Memory B cell (primary cell): ENCODE data around the gene CHCHD3.
A peak's percentile ranks its signal among the peaks of the same experiment; 100 is the strongest.
"Not testable (repeated sequence)": the region's sequence is repeated elsewhere in the genome, so short reads cannot be mapped to it uniquely, and the experiment has no call there.

Source experiments
- ATAC-seq: fragments of 150-1000 bp; cut with Tn5 transposase; 2 replicates; pipeline ENCODE4 v1.10.0; 2021; ENCODE audit warnings: low read depth, mild to moderate bottlenecking, moderate library complexity
- DNase-seq, 2 donors: peaks; one replicate each; pipeline ENCODE4 v3.0.0; 2022; ENCODE audit warnings: low spot score in 2 of 2
- H3K27ac Mint-ChIP-seq: one replicate; pipeline ENCODE4 v1.8.0; 2022; ENCODE audit warnings: mild to moderate bottlenecking, moderate library complexity, mixed read lengths
- H3K27me3 Mint-ChIP-seq: one replicate; pipeline ENCODE4 v1.8.0; 2022; ENCODE audit warnings: mixed read lengths
- H3K36me3 Mint-ChIP-seq: one replicate; pipeline ENCODE4 v1.8.0; 2022; ENCODE audit warnings: mild to moderate bottlenecking, mixed read lengths
- H3K4me1 Mint-ChIP-seq: one replicate; pipeline ENCODE4 v1.8.0; 2022; ENCODE audit warnings: mixed read lengths
- H3K4me3 Mint-ChIP-seq: one replicate; pipeline ENCODE4 v1.8.0; 2022; ENCODE audit warnings: mild to moderate bottlenecking, moderate library complexity, mixed read lengths
- H3K9me3 Mint-ChIP-seq: one replicate; pipeline ENCODE4 v1.8.0; 2022; ENCODE audit warnings: mixed read lengths

Gene CHCHD3

GRCh38 chr7:132932296-132933071 lies 149.4 kb downstream of the CHCHD3 start:
- H3K4me1 Mint-ChIP-seq = peaks cover 9% of the 10 kb centered on the region
- H3K36me3 Mint-ChIP-seq = peaks cover 19% of the 10 kb centered on the region
- H3K4me3 Mint-ChIP-seq = no peak overlapping the region
- peaks cover 2% of the 10 kb centered on the region for H3K9me3 Mint-ChIP-seq
- ATAC-seq = no peak
- H3K27me3 Mint-ChIP-seq = no peaks in the 10 kb centered on the region
- DNase-seq = no peak
- peak overlapping the region; percentile 3 for H3K27ac Mint-ChIP-seq

- no peak for ATAC-seq
- Mint-ChIP-seq H3K36me3 (peaks cover 17% of the 10 kb centered on the region), H3K4me1 (peaks cover 9% of the 10 kb centered on the region), H3K27me3 (no peaks in the 10 kb centered on the region), H3K4me3 (no peak overlapping the region), H3K27ac (no peak overlapping the region), H3K9me3 (no peaks in the 10 kb centered on the region)
- DNase-seq = no peak
These were observed 151.0 kb downstream of the CHCHD3 start for GRCh38 chr7:132930881-132931280.

GRCh38 chr7:132929944-132930343 lies 151.9 kb downstream of the CHCHD3 start:
- not testable (repeated sequence) for H3K4me1 Mint-ChIP-seq, H3K27me3 Mint-ChIP-seq, H3K27ac Mint-ChIP-seq, H3K4me3 Mint-ChIP-seq, ATAC-seq, H3K9me3 Mint-ChIP-seq, DNase-seq
- peaks cover 21% of the 10 kb centered on the region for H3K36me3 Mint-ChIP-seq

- Mint-ChIP-seq H3K27ac (no peak overlapping the region), H3K4me3 (no peak overlapping the region), H3K36me3 (peaks cover 22% of the 10 kb centered on the region), H3K27me3 (no peaks in the 10 kb centered on the region), H3K4me1 (no peaks in the 10 kb centered on the region), H3K9me3 (no peaks in the 10 kb centered on the region)
- no peak for DNase-seq
- ATAC-seq = no peak
These were observed 162.1 kb downstream of the CHCHD3 start for GRCh38 chr7:132919771-132920170.

- ATAC-seq (no peak), DNase-seq (no peak)
- Mint-ChIP-seq H3K27ac (no peak overlapping the region), H3K27me3 (no peaks in the 10 kb centered on the region), H3K4me1 (peaks cover under 1% of the 10 kb centered on the region), H3K36me3 (peaks cover 34% of the 10 kb centered on the region), H3K4me3 (no peak overlapping the region), H3K9me3 (no peaks in the 10 kb centered on the region)
These were observed 166.2 kb downstream of the CHCHD3 start for GRCh38 chr7:132915647-132916046.

GRCh38 chr7:132910657-132911056 lies 171.2 kb downstream of the CHCHD3 start:
- H3K27ac Mint-ChIP-seq = no peak overlapping the region
- peaks cover 3% of the 10 kb centered on the region for H3K4me1 Mint-ChIP-seq
- peaks cover 42% of the 10 kb centered on the region for H3K36me3 Mint-ChIP-seq
- no peaks in the 10 kb centered on the region for H3K9me3 Mint-ChIP-seq
- ATAC-seq (no peak), DNase-seq (no peak)
- no peaks in the 10 kb centered on the region for H3K27me3 Mint-ChIP-seq
- no peak overlapping the region for H3K4me3 Mint-ChIP-seq

- Mint-ChIP-seq H3K36me3 (peaks cover 41% of the 10 kb centered on the region), H3K27ac (no peak overlapping the region)
These were observed 174.4 kb downstream of the CHCHD3 start for GRCh38 chr7:132907380-132907940.

GRCh38 chr7:132906193-132906835 lies 175.6 kb downstream of the CHCHD3 start:
- DNase-seq (no peak), ATAC-seq (no peak)
- peaks cover 3% of the 10 kb centered on the region for H3K4me1 Mint-ChIP-seq
- no peak overlapping the region for H3K4me3 Mint-ChIP-seq
- peak overlapping the region; percentile 15 for H3K27ac Mint-ChIP-seq
- H3K9me3 Mint-ChIP-seq = peaks cover 2% of the 10 kb centered on the region
- H3K36me3 Mint-ChIP-seq = peaks cover 40% of the 10 kb centered on the region
- no peaks in the 10 kb centered on the region for H3K27me3 Mint-ChIP-seq

More at GRCh38 chr7:132907380-132907940, 174.4 kb downstream of the CHCHD3 start:
- ATAC-seq (no peak), DNase-seq (no peak)
- Mint-ChIP-seq H3K4me3 (no peak overlapping the region), H3K9me3 (peaks cover 2% of the 10 kb centered on the region), H3K4me1 (peaks cover 3% of the 10 kb centered on the region), H3K27me3 (no peaks in the 10 kb centered on the region)

GRCh38 chr7:132905136-132905535 lies 176.8 kb downstream of the CHCHD3 start:
- not testable (repeated sequence) for H3K27ac Mint-ChIP-seq, DNase-seq, H3K4me3 Mint-ChIP-seq, H3K27me3 Mint-ChIP-seq, H3K9me3 Mint-ChIP-seq, H3K4me1 Mint-ChIP-seq, ATAC-seq
- peaks cover 37% of the 10 kb centered on the region for H3K36me3 Mint-ChIP-seq

GRCh38 chr7:132904209-132904608 lies 177.7 kb downstream of the CHCHD3 start:
- Mint-ChIP-seq H3K27me3 (no peaks in the 10 kb centered on the region), H3K4me3 (no peak overlapping the region), H3K4me1 (no peaks in the 10 kb centered on the region), H3K36me3 (peaks cover 33% of the 10 kb centered on the region), H3K27ac (no peak overlapping the region), H3K9me3 (peaks cover 2% of the 10 kb centered on the region)
- DNase-seq (no peak), ATAC-seq (no peak)

- not testable (repeated sequence) for ATAC-seq, DNase-seq, H3K4me3 Mint-ChIP-seq, H3K4me1 Mint-ChIP-seq, H3K27ac Mint-ChIP-seq, H3K9me3 Mint-ChIP-seq, H3K27me3 Mint-ChIP-seq
- H3K36me3 Mint-ChIP-seq = peaks cover 36% of the 10 kb centered on the region
These were observed 179.6 kb downstream of the CHCHD3 start for GRCh38 chr7:132902294-132902693.

- Mint-ChIP-seq H3K4me1 (no peaks in the 10 kb centered on the region), H3K36me3 (peaks cover 40% of the 10 kb centered on the region)
- ATAC-seq = no peak
These were observed 180.6 kb downstream of the CHCHD3 start for GRCh38 chr7:132901241-132901640.

GRCh38 chr7:132899833-132900232 lies 182.1 kb downstream of the CHCHD3 start:
- peaks cover 37% of the 10 kb centered on the region for H3K36me3 Mint-ChIP-seq
- H3K27me3 Mint-ChIP-seq = no peaks in the 10 kb centered on the region
- H3K4me3 Mint-ChIP-seq = no peak overlapping the region
- ATAC-seq (no peak), DNase-seq (no peak)
- H3K9me3 Mint-ChIP-seq = peaks cover 4% of the 10 kb centered on the region
- no peak overlapping the region for H3K27ac Mint-ChIP-seq
- H3K4me1 Mint-ChIP-seq = no peaks in the 10 kb centered on the region

More at GRCh38 chr7:132901241-132901640, 180.6 kb downstream of the CHCHD3 start:
- no peak overlapping the region for H3K27ac Mint-ChIP-seq
- no peak overlapping the region for H3K4me3 Mint-ChIP-seq
- DNase-seq = no peak
- H3K9me3 Mint-ChIP-seq = peaks cover 2% of the 10 kb centered on the region
- no peaks in the 10 kb centered on the region for H3K27me3 Mint-ChIP-seq

- DNase-seq, ATAC-seq, H3K27ac Mint-ChIP-seq, H3K4me1 Mint-ChIP-seq, H3K4me3 Mint-ChIP-seq, H3K27me3 Mint-ChIP-seq, H3K9me3 Mint-ChIP-seq: not testable (repeated sequence)
- H3K36me3 Mint-ChIP-seq = peaks cover 36% of the 10 kb centered on the region
These were observed 183.2 kb downstream of the CHCHD3 start for GRCh38 chr7:132898641-132899175.
